Measurements from ENCODE around the gene FAM47E.
A peak's percentile ranks its signal among the peaks of the same experiment; 100 is the strongest.

The FAM47E gene

GRCh38 chr4:76214177-76214675 lies 37.3 kb upstream of the FAM47E start:
- no peak for DNase-seq (ENCODE audit: low read depth)
- H3K4me3 ChIP-seq (ENCODE audit: low read depth, low read length) = peak overlapping the region; percentile 93
- TF ChIP-seq CTCF (conservative IDR thresholded peaks at IDR 0.05; ENCODE audit: low read depth, low read length) = no peak

- TF ChIP-seq CTCF (conservative IDR thresholded peaks at IDR 0.05; ENCODE audit: low read depth, low read length) = no peak
- DNase-seq (ENCODE audit: low read depth) = no peak
- H3K4me3 ChIP-seq (ENCODE audit: low read depth, low read length) = no peak overlapping the region
Observed at GRCh38 chr4:76215077-76215476, 36.4 kb upstream of the FAM47E start.

- no peak overlapping the region for H3K4me3 ChIP-seq (ENCODE audit: low read depth, low read length)
- no peak for DNase-seq (ENCODE audit: low read depth)
- no peak for TF ChIP-seq CTCF (conservative IDR thresholded peaks at IDR 0.05; ENCODE audit: low read depth, low read length)
Observed at GRCh38 chr4:76216524-76216923, 35.0 kb upstream of the FAM47E start.

- no peak for DNase-seq (ENCODE audit: low read depth)
- no peak for TF ChIP-seq CTCF (conservative IDR thresholded peaks at IDR 0.05; ENCODE audit: low read depth, low read length)
Observed at GRCh38 chr4:76216975-76217814, 34.3 kb upstream of the FAM47E start.

GRCh38 chr4:76219299-76220055 lies 32.0 kb upstream of the FAM47E start:
- no peak overlapping the region for H3K4me3 ChIP-seq (ENCODE audit: low read depth, low read length)
- DNase-seq (ENCODE audit: low read depth) = peak; percentile 85
- no peak for TF ChIP-seq CTCF (conservative IDR thresholded peaks at IDR 0.05; ENCODE audit: low read depth, low read length)

More at GRCh38 chr4:76216975-76217814, 34.3 kb upstream of the FAM47E start:
- no peak overlapping the region for H3K4me3 ChIP-seq (ENCODE audit: low read depth, low read length)

GRCh38 chr4:76224171-76224570 lies 27.4 kb upstream of the FAM47E start:
- no peak for DNase-seq (ENCODE audit: low read depth)
- no peak for TF ChIP-seq CTCF (conservative IDR thresholded peaks at IDR 0.05; ENCODE audit: low read depth, low read length)
- H3K4me3 ChIP-seq (ENCODE audit: low read depth, low read length) = no peak overlapping the region
